Activated T-helper 1 cell treated with anti-CD3 and anti-CD28 coated beads, Interleukin-12 subunit alpha, Interleukin-12 subunit beta, Interleukin-2, Interleukin-4 antibody, amounts not matched to agents 30 ng/mL and 10 ng/mL and 1 ng/mL, durations not matched to agents 14 hours and 24 hours and 36 hours (primary cell): ENCODE measurements around the gene ZNF366. TPM values are rescaled to one million over a fixed set of nuclear protein-coding genes. Genes with fewer than 3 reads are reported as not detected.

ENCODE experiments used
- DNase-seq: peaks from one replicate; pipeline ENCODE4 v3.0.0; 2021; ENCODE audit warnings: low spot score
- H3K27ac Mint-ChIP-seq: one replicate; pipeline ENCODE4 v1.8.0; 2021; ENCODE audit warnings: mild to moderate bottlenecking, mixed read lengths
- H3K27me3 Mint-ChIP-seq: one replicate; pipeline ENCODE4 v1.8.0; 2022; ENCODE audit warnings: mild to moderate bottlenecking, moderate library complexity, mixed read lengths; ENCODE audit not compliant: insufficient read depth
- H3K36me3 Mint-ChIP-seq: one replicate; pipeline ENCODE4 v1.8.0; 2021; ENCODE audit warnings: low read depth, mixed read lengths
- H3K4me1 Mint-ChIP-seq: one replicate; pipeline ENCODE4 v1.8.0; 2021; ENCODE audit warnings: low read depth, mixed read lengths
- H3K4me3 Mint-ChIP-seq: one replicate; pipeline ENCODE4 v1.8.0; 2021; ENCODE audit warnings: mild to moderate bottlenecking, moderate library complexity, mixed read lengths
- H3K9me3 Mint-ChIP-seq: one replicate; pipeline ENCODE4 v1.8.0; 2021; ENCODE audit warnings: mixed read lengths
- intact Hi-C: fragments of 100-400 bp; cut with micrococcal nuclease; formaldehyde crosslinking; loops from one replicate; pipeline ENCODE4 v1.15.1; 2024
- total RNA-seq: library from RNA; stranded (reverse); gene quantifications from 2 replicates; pipeline ENCODE4 v1.2.3, GENCODE V29; 2022

Gene ZNF366
- total RNA-seq, 1 donor from 2014 or later: not detected

- Mint-ChIP-seq H3K36me3 (no peaks in the 10 kb centered on the region), H3K9me3 (no peaks in the 10 kb centered on the region), H3K4me3 (no peak overlapping the region), H3K4me1 (no peaks in the 10 kb centered on the region), H3K27ac (no peak overlapping the region), H3K27me3 (peaks cover 2% of the 10 kb centered on the region)
- no peak for DNase-seq
- intact Hi-C loops: no loop called here
These were observed 70.3 kb downstream of the ZNF366 start for GRCh38 chr5:72436796-72437471.

GRCh38 chr5:72434781-72435437, 72.3 kb downstream of the ZNF366 start:
- H3K27ac Mint-ChIP-seq: no peak overlapping the region
- DNase-seq: no peak
- H3K27me3 Mint-ChIP-seq: peaks cover 4% of the 10 kb centered on the region
- no peaks in the 10 kb centered on the region for H3K4me1 Mint-ChIP-seq
- H3K4me3 Mint-ChIP-seq: no peak overlapping the region
- H3K9me3 Mint-ChIP-seq: no peaks in the 10 kb centered on the region
- no peaks in the 10 kb centered on the region for H3K36me3 Mint-ChIP-seq
- intact Hi-C loops: no loop called here

- no peaks in the 10 kb centered on the region for H3K4me1 Mint-ChIP-seq
- H3K4me3 Mint-ChIP-seq: no peak overlapping the region
- no peak overlapping the region for H3K27ac Mint-ChIP-seq
- intact Hi-C loops: no loop called here
- peaks cover 6% of the 10 kb centered on the region for H3K27me3 Mint-ChIP-seq
- H3K36me3 Mint-ChIP-seq: no peaks in the 10 kb centered on the region
- no peak for DNase-seq
- H3K9me3 Mint-ChIP-seq: no peaks in the 10 kb centered on the region
These were observed 73.0 kb downstream of the ZNF366 start for GRCh38 chr5:72434056-72434780.

- H3K36me3 Mint-ChIP-seq: no peaks in the 10 kb centered on the region
- H3K4me1 Mint-ChIP-seq: no peaks in the 10 kb centered on the region
- no peak for DNase-seq
- no peaks in the 10 kb centered on the region for H3K9me3 Mint-ChIP-seq
- H3K27ac Mint-ChIP-seq: no peak overlapping the region
- peaks cover 6% of the 10 kb centered on the region for H3K27me3 Mint-ChIP-seq
- intact Hi-C loops: no loop called here
- H3K4me3 Mint-ChIP-seq: no peak overlapping the region
These were observed 73.7 kb downstream of the ZNF366 start for GRCh38 chr5:72433522-72433921.

- H3K4me3 Mint-ChIP-seq: no peak overlapping the region
- H3K4me1 Mint-ChIP-seq: no peaks in the 10 kb centered on the region
- DNase-seq: no peak
- H3K36me3 Mint-ChIP-seq: no peaks in the 10 kb centered on the region
- intact Hi-C loops: no loop called here
- H3K9me3 Mint-ChIP-seq: no peaks in the 10 kb centered on the region
- H3K27ac Mint-ChIP-seq: no peak overlapping the region
- peaks cover 11% of the 10 kb centered on the region for H3K27me3 Mint-ChIP-seq
These were observed 78.5 kb downstream of the ZNF366 start for GRCh38 chr5:72428669-72429068.

GRCh38 chr5:72427488-72428437, 79.4 kb downstream of the ZNF366 start:
- H3K4me1 Mint-ChIP-seq: no peaks in the 10 kb centered on the region
- intact Hi-C loops: no loop called here
- no peaks in the 10 kb centered on the region for H3K36me3 Mint-ChIP-seq
- peaks cover 9% of the 10 kb centered on the region for H3K27me3 Mint-ChIP-seq
- no peaks in the 10 kb centered on the region for H3K9me3 Mint-ChIP-seq
- H3K4me3 Mint-ChIP-seq: no peak overlapping the region
- no peak for DNase-seq
- H3K27ac Mint-ChIP-seq: no peak overlapping the region

- Mint-ChIP-seq H3K4me1 (no peaks in the 10 kb centered on the region), H3K27me3 (peaks cover 9% of the 10 kb centered on the region), H3K27ac (no peak overlapping the region), H3K4me3 (no peak overlapping the region), H3K36me3 (no peaks in the 10 kb centered on the region), H3K9me3 (no peaks in the 10 kb centered on the region)
- intact Hi-C loops: no loop called here
- DNase-seq: no peak
These were observed 80.2 kb downstream of the ZNF366 start for GRCh38 chr5:72427016-72427415.

- intact Hi-C loops: no loop called here
- H3K36me3 Mint-ChIP-seq: no peaks in the 10 kb centered on the region
- H3K27me3 Mint-ChIP-seq: peaks cover 7% of the 10 kb centered on the region
- no peaks in the 10 kb centered on the region for H3K4me1 Mint-ChIP-seq
- H3K4me3 Mint-ChIP-seq: no peak overlapping the region
- H3K27ac Mint-ChIP-seq: no peak overlapping the region
- DNase-seq: no peak
- H3K9me3 Mint-ChIP-seq: no peaks in the 10 kb centered on the region
These were observed 81.2 kb downstream of the ZNF366 start for GRCh38 chr5:72426019-72426418.

GRCh38 chr5:72418271-72418670, 88.9 kb downstream of the ZNF366 start:
- H3K4me1 Mint-ChIP-seq: no peaks in the 10 kb centered on the region
- H3K4me3 Mint-ChIP-seq: no peak overlapping the region
- DNase-seq: no peak
- intact Hi-C loops: no loop called here
- H3K36me3 Mint-ChIP-seq: no peaks in the 10 kb centered on the region
- H3K27me3 Mint-ChIP-seq: peaks cover 5% of the 10 kb centered on the region
- H3K27ac Mint-ChIP-seq: no peak overlapping the region
- H3K9me3 Mint-ChIP-seq: no peaks in the 10 kb centered on the region

GRCh38 chr5:72417333-72418062, 89.7 kb downstream of the ZNF366 start:
- no peaks in the 10 kb centered on the region for H3K9me3 Mint-ChIP-seq
- peaks cover 5% of the 10 kb centered on the region for H3K27me3 Mint-ChIP-seq
- H3K4me1 Mint-ChIP-seq: no peaks in the 10 kb centered on the region
- no peaks in the 10 kb centered on the region for H3K36me3 Mint-ChIP-seq
- H3K4me3 Mint-ChIP-seq: no peak overlapping the region
- no peak overlapping the region for H3K27ac Mint-ChIP-seq
- no peak for DNase-seq
- intact Hi-C loops: no loop called here

GRCh38 chr5:72415616-72416325, 91.4 kb downstream of the ZNF366 start:
- H3K9me3 Mint-ChIP-seq: no peaks in the 10 kb centered on the region

More at GRCh38 chr5:72415616-72416325, 91.4 kb downstream of the ZNF366 start:
- H3K27ac Mint-ChIP-seq: no peak overlapping the region
- H3K4me1 Mint-ChIP-seq: no peaks in the 10 kb centered on the region
- intact Hi-C loops: no loop called here
- DNase-seq: no peak
- H3K36me3 Mint-ChIP-seq: no peaks in the 10 kb centered on the region
- no peak overlapping the region for H3K4me3 Mint-ChIP-seq
- peaks cover 5% of the 10 kb centered on the region for H3K27me3 Mint-ChIP-seq
